Smooth muscle cell (in vitro differentiated cells): ENCODE results near the gene YJEFN3. TPM values are rescaled to one million over a fixed set of nuclear protein-coding genes. Genes with fewer than 3 reads are reported as not detected.

Experiments
- DNase-seq: peaks from one replicate; lab custom pipeline; 2025; ENCODE audit not compliant: unreplicated experiment; lab: John Stamatoyannopoulos, UW
- H2AFZ ChIP-seq: fragments of 200-600 bp; sonication (generic); 2 replicates; pipeline ENCODE4 v1.6.0; 2016; ENCODE audit warnings: antibody characterized with exemption, low read depth, mild to moderate bottlenecking
- H3F3A ChIP-seq: fragments of 200-600 bp; sonication (generic); 2 replicates; pipeline ENCODE4 v1.6.0; 2017; ENCODE audit warnings: antibody characterized with exemption, low read depth
- H3K27ac ChIP-seq: fragments of 200-600 bp; sonication (generic); 2 replicates; pipeline ENCODE4 v1.5.1; 2016; ENCODE audit warnings: low read depth, mild to moderate bottlenecking
- H3K27me3 ChIP-seq: fragments of 200-600 bp; sonication (generic); 2 replicates; pipeline ENCODE4 v1.6.1; 2016; ENCODE audit warnings: low read depth, mild to moderate bottlenecking
- H3K36me3 ChIP-seq: fragments of 200-600 bp; sonication (generic); 2 replicates; pipeline ENCODE4 v1.5.1; 2016; ENCODE audit warnings: low read depth
- H3K4me1 ChIP-seq: fragments of 200-600 bp; sonication (generic); 2 replicates; pipeline ENCODE4 v1.5.1; 2016; ENCODE audit warnings: low read depth
- H3K4me2 ChIP-seq: fragments of 200-600 bp; sonication (generic); 2 replicates; pipeline ENCODE4 v1.6.0; 2016; ENCODE audit warnings: mild to moderate bottlenecking
- H3K4me3 ChIP-seq: fragments of 200-600 bp; sonication (generic); 2 replicates; pipeline ENCODE4 v1.5.1; 2016; ENCODE audit warnings: mild to moderate bottlenecking
- H3K79me2 ChIP-seq: fragments of 200-600 bp; sonication (generic); 2 replicates; pipeline ENCODE4 v1.6.0; 2016; ENCODE audit warnings: low read depth, mild to moderate bottlenecking
- H3K9ac ChIP-seq: fragments of 200-600 bp; sonication (generic); 2 replicates; pipeline ENCODE4 v1.6.0; 2016; ENCODE audit warnings: low read depth
- H3K9me3 ChIP-seq: fragments of 200-600 bp; sonication (generic); replicated peaks from 2 replicates; pipeline ENCODE4 v1.5.1; 2016; ENCODE audit warnings: low read depth
- H4K20me1 ChIP-seq: fragments of 200-600 bp; sonication (generic); 2 replicates; pipeline ENCODE4 v1.6.0; 2016; ENCODE audit warnings: low read depth
- WGBS: methylation state at CpG from one replicate; pipeline ENCODE4 v1.1.7; 2016; ENCODE audit warnings: low lambda C conversion rate; 5-methylcytosine and 5-hydroxymethylcytosine counted together
- polyA plus RNA-seq: library from polyadenylated mRNA; unstranded; fragments of >200 nt; fragmentation: Nextera tagmentation; extraction: Ambion mirVana; gene quantifications from 2 replicates; pipeline ENCODE4 v1.2.1, GENCODE V29; 2016
- total RNA-seq: library from RNA; depleted of rRNA; stranded (reverse); fragments of >200 nt; gene quantifications from 2 replicates; pipeline ENCODE4 v1.2.3, GENCODE V29; 2014
- TF ChIP-seq, protein P1 (sequence below): fragments of 200-600 bp; sonication (generic); IDR thresholded peaks from 2 replicates; pipeline ENCODE4 v1.5.1; 2017; ENCODE audit warnings: borderline replicate concordance, mild to moderate bottlenecking, antibody characterized with exemption; ENCODE audit not compliant: insufficient read depth, poor library complexity, severe bottlenecking

The YJEFN3 gene
- total and polyA plus RNA-seq, 2 experiments from 2014 or later, result 2.2 to 5.8 TPM

DNA sequence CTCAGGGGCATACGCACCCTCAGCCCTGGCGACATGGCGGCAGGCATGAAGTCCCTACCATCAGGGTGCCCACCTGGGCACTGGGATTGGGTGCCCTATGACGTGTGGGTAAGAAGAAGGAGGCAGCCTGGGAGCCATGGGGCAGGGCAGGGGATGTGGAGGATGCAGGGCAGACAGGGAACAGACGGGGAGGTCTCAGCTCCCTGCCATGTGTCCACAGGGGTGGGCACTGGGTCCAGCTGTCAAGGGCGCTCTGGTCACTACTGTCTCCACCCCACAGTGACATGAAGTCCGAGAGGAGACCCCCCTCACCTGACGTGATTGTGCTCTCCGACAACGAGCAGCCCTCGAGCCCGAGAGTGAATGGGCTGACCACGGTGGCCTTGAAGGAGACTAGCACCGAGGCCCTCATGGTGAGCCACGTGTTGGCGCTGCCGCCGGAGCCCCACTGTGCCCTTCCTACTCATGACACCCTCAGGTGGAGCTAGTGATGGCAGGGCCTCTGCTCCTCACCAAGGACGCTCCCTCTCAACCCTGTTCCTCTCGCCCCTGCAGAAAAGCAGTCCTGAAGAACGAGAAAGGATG, 36.6 kb upstream of the YJEFN3 start:
- Histone ChIP-seq H3K79me2 (peaks cover 39% of the 10 kb centered on the region), H3K27me3 (no peaks in the 10 kb centered on the region), H3F3A (peaks cover 14% of the 10 kb centered on the region), H3K27ac (no peak overlapping the region), H3K9me3 (no peaks in the 10 kb centered on the region), H3K36me3 (no peaks in the 10 kb centered on the region), H3K9ac (no peak overlapping the region), H3K4me1 (peaks cover 20% of the 10 kb centered on the region), H2AFZ (no peak overlapping the region), H3K4me2 (no peak overlapping the region), H3K4me3 (no peak overlapping the region), H4K20me1 (peaks cover 26% of the 10 kb centered on the region)
- DNase-seq, result no peak
- TF ChIP-seq, protein P1, sequence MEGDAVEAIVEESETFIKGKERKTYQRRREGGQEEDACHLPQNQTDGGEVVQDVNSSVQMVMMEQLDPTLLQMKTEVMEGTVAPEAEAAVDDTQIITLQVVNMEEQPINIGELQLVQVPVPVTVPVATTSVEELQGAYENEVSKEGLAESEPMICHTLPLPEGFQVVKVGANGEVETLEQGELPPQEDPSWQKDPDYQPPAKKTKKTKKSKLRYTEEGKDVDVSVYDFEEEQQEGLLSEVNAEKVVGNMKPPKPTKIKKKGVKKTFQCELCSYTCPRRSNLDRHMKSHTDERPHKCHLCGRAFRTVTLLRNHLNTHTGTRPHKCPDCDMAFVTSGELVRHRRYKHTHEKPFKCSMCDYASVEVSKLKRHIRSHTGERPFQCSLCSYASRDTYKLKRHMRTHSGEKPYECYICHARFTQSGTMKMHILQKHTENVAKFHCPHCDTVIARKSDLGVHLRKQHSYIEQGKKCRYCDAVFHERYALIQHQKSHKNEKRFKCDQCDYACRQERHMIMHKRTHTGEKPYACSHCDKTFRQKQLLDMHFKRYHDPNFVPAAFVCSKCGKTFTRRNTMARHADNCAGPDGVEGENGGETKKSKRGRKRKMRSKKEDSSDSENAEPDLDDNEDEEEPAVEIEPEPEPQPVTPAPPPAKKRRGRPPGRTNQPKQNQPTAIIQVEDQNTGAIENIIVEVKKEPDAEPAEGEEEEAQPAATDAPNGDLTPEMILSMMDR, result no peak
- WGBS, result 94% methylated on average over 21 of the region's 21 CpGs

- Histone ChIP-seq H3K4me2 (no peak overlapping the region), H3K4me3 (no peak overlapping the region), H3K79me2 (peaks cover 29% of the 10 kb centered on the region), H3K27me3 (no peaks in the 10 kb centered on the region), H3K9me3 (no peaks in the 10 kb centered on the region), H3F3A (peaks cover 10% of the 10 kb centered on the region), H4K20me1 (peaks cover 26% of the 10 kb centered on the region), H3K9ac (no peak overlapping the region), H3K36me3 (no peaks in the 10 kb centered on the region), H3K27ac (no peak overlapping the region), H2AFZ (no peak overlapping the region), H3K4me1 (peaks cover 5% of the 10 kb centered on the region)
- TF ChIP-seq, protein P1, result no peak
- 97% methylated on average over 15 of the region's 15 CpGs for WGBS
- DNase-seq, result no peak
Measured at GRCh38 chr19:19493841-19494546, 34.7 kb upstream of the YJEFN3 start.

GRCh38 chr19:19495614-19496603, 32.8 kb upstream of the YJEFN3 start:
- H3K9me3 ChIP-seq, result no peaks in the 10 kb centered on the region

More at GRCh38 chr19:19495614-19496603, 32.8 kb upstream of the YJEFN3 start:
- DNase-seq, result no peak
- H2AFZ ChIP-seq, result no peak overlapping the region
- H3K27me3 ChIP-seq, result no peaks in the 10 kb centered on the region
- no peaks in the 10 kb centered on the region for H3F3A ChIP-seq
- TF ChIP-seq, protein P1, result no peak
- H3K4me3 ChIP-seq, result no peak overlapping the region
- H3K36me3 ChIP-seq, result no peaks in the 10 kb centered on the region
- H3K27ac ChIP-seq, result no peak overlapping the region
- H4K20me1 ChIP-seq, result peaks cover 21% of the 10 kb centered on the region
- H3K9ac ChIP-seq, result no peak overlapping the region
- H3K4me2 ChIP-seq, result no peak overlapping the region
- peaks cover 24% of the 10 kb centered on the region for H3K79me2 ChIP-seq
- H3K4me1 ChIP-seq, result no peaks in the 10 kb centered on the region
- 96% methylated on average over 30 of the region's 30 CpGs for WGBS
